C4-2B (cell line): Measurements from ENCODE around the gene DYNLL2.

Source experiments
- H3K27ac ChIP-seq: fragments of 450-650 bp; 2 replicates; pipeline ENCODE4 v1.5.1; 2017
- CTCF ChIP-seq: fragments of 450-650 bp; conservative IDR thresholded peaks from 2 replicates; pipeline ENCODE4 v1.5.1; 2017; ENCODE audit warnings: mild to moderate bottlenecking
- ZFX ChIP-seq: fragments of 450-650 bp; IDR thresholded peaks from 2 replicates; pipeline ENCODE4 v1.6.1; 2017

Gene DYNLL2

GRCh38 chr17:58047376-58048150 lies 35.7 kb upstream of the DYNLL2 start:
- no peak for TF ChIP-seq CTCF
- TF ChIP-seq ZFX: no peak

GRCh38 chr17:58049533-58049932 lies 33.7 kb upstream of the DYNLL2 start:
- no peak for TF ChIP-seq ZFX

More at GRCh38 chr17:58047376-58048150, 35.7 kb upstream of the DYNLL2 start:
- no peak overlapping the region for H3K27ac ChIP-seq

GRCh38 chr17:58050966-58051365 lies 32.3 kb upstream of the DYNLL2 start:
- H3K27ac ChIP-seq: no peak overlapping the region
- TF ChIP-seq CTCF (no peak), ZFX (no peak)

More at GRCh38 chr17:58049533-58049932, 33.7 kb upstream of the DYNLL2 start:
- H3K27ac ChIP-seq: no peak overlapping the region

GRCh38 chr17:58051468-58051867 lies 31.8 kb upstream of the DYNLL2 start:
- TF ChIP-seq ZFX (no peak), CTCF (no peak)
- H3K27ac ChIP-seq: no peak overlapping the region

- TF ChIP-seq CTCF (no peak), ZFX (no peak)
- no peak overlapping the region for H3K27ac ChIP-seq
Measured at GRCh38 chr17:58052407-58052806, 30.8 kb upstream of the DYNLL2 start.

- H3K27ac ChIP-seq: no peak overlapping the region
- TF ChIP-seq CTCF (no peak), ZFX (no peak)
Measured at GRCh38 chr17:58052945-58053715, 30.1 kb upstream of the DYNLL2 start.

- H3K27ac ChIP-seq: no peak overlapping the region
- TF ChIP-seq ZFX (no peak), CTCF (no peak)
Measured at GRCh38 chr17:58054641-58055040, 28.6 kb upstream of the DYNLL2 start.
